HEK293 (cell line): ENCODE results near the gene MADCAM1.
A peak's percentile ranks its signal among the peaks of the same experiment; 100 is the strongest.

ENCODE experiments used
- BCL11A ChIP-seq: fragments of 450-650 bp; formaldehyde crosslinking; IDR thresholded peaks from 2 replicates; pipeline ENCODE4 v1.5.1; 2016; ENCODE audit warnings: low read depth, missing biosample characterization, missing genetic modification characterization
- KLF9 ChIP-seq: fragments of 450-650 bp; formaldehyde crosslinking; IDR thresholded peaks from 2 replicates; pipeline ENCODE4 v1.5.1; 2016; ENCODE audit warnings: missing biosample characterization, missing genetic modification characterization, low read depth
- MZF1 ChIP-seq: fragments of 450-650 bp; formaldehyde crosslinking; IDR thresholded peaks from 2 replicates; pipeline ENCODE4 v1.5.1; 2017; ENCODE audit warnings: missing biosample characterization, missing genetic modification characterization, borderline replicate concordance
- SP2 ChIP-seq: fragments of 450-650 bp; formaldehyde crosslinking; IDR thresholded peaks from 2 replicates; pipeline ENCODE4 v1.5.1; 2016; ENCODE audit warnings: missing biosample characterization, missing genetic modification characterization
- TCF7L2 ChIP-seq: IDR thresholded peaks from 2 replicates; pipeline ENCODE4 v1.6.1; 2011; ENCODE audit warnings: low read depth, mild to moderate bottlenecking, inconsistent platforms, low read length, moderate library complexity, borderline replicate concordance
- ZBTB17 ChIP-seq: fragments of 450-650 bp; formaldehyde crosslinking; IDR thresholded peaks from 2 replicates; pipeline ENCODE4 v1.5.1; 2016; ENCODE audit warnings: missing biosample characterization, missing genetic modification characterization
- ZNF112 ChIP-seq: fragments of 450-650 bp; formaldehyde crosslinking; IDR thresholded peaks from 2 replicates; pipeline ENCODE4 v1.5.0; 2017; ENCODE audit warnings: missing biosample characterization, missing genetic modification characterization
- ZNF155 ChIP-seq: fragments of 450-650 bp; formaldehyde crosslinking; IDR thresholded peaks from 2 replicates; pipeline ENCODE4 v1.5.1; 2016; ENCODE audit warnings: missing biosample characterization, missing genetic modification characterization
- ZNF202 ChIP-seq: fragments of 450-650 bp; formaldehyde crosslinking; IDR thresholded peaks from 2 replicates; pipeline ENCODE4 v1.5.1; 2016; ENCODE audit warnings: missing biosample characterization, missing genetic modification characterization, borderline replicate concordance
- ZNF274 ChIP-seq, 2 experiments: fragments of 200-500 bp in 1 of 2; fragments of 450-650 bp in 1 of 2; sonication (Bioruptor generic) in 1 of 2; formaldehyde crosslinking in 1 of 2; IDR thresholded peaks; 2 replicates each; pipeline versions ENCODE4 v1.5.1 to v1.6.1; 2014 to 2016; ENCODE audit warnings: borderline replicate concordance in 1 of 2, inconsistent platforms in 1 of 2, low read length in 1 of 2, missing biosample characterization in 1 of 2, missing genetic modification characterization in 1 of 2
- ZNF335 ChIP-seq: fragments of 450-650 bp; formaldehyde crosslinking; conservative IDR thresholded peaks from 2 replicates; pipeline ENCODE4 v1.5.1; 2016; ENCODE audit warnings: missing biosample characterization, missing genetic modification characterization
- ZNF366 ChIP-seq: fragments of 450-650 bp; formaldehyde crosslinking; conservative IDR thresholded peaks from 2 replicates; pipeline ENCODE4 v1.5.1; 2016; ENCODE audit warnings: missing biosample characterization, missing genetic modification characterization
- ZNF37A ChIP-seq: fragments of 450-650 bp; IDR thresholded peaks from 2 replicates; pipeline ENCODE4 v1.5.1; 2018; ENCODE audit warnings: missing biosample characterization, missing genetic modification characterization
- ZNF416 ChIP-seq: fragments of 450-650 bp; formaldehyde crosslinking; IDR thresholded peaks from 2 replicates; pipeline ENCODE4 v1.5.1; 2016; ENCODE audit warnings: missing biosample characterization, missing genetic modification characterization
- ZNF423 ChIP-seq: fragments of 450-650 bp; formaldehyde crosslinking; IDR thresholded peaks from 2 replicates; pipeline ENCODE4 v1.5.1; 2016; ENCODE audit warnings: missing biosample characterization, missing genetic modification characterization
- ZNF571 ChIP-seq: fragments of 450-650 bp; formaldehyde crosslinking; IDR thresholded peaks from 2 replicates; pipeline ENCODE4 v1.5.0; 2017; ENCODE audit warnings: missing biosample characterization, missing genetic modification characterization
- ZNF585B ChIP-seq: fragments of 450-650 bp; formaldehyde crosslinking; IDR thresholded peaks from 2 replicates; pipeline ENCODE4 v1.5.1; 2016; ENCODE audit warnings: missing biosample characterization, missing genetic modification characterization
- ZNF624 ChIP-seq: fragments of 450-650 bp; formaldehyde crosslinking; IDR thresholded peaks from 2 replicates; pipeline ENCODE4 v1.5.1; 2017; ENCODE audit warnings: missing biosample characterization, missing genetic modification characterization
- ZNF629 ChIP-seq: fragments of 450-650 bp; formaldehyde crosslinking; IDR thresholded peaks from 2 replicates; pipeline ENCODE4 v1.5.1; 2017; ENCODE audit warnings: missing biosample characterization, missing genetic modification characterization
- ZNF707 ChIP-seq: fragments of 450-650 bp; formaldehyde crosslinking; IDR thresholded peaks from 2 replicates; pipeline ENCODE4 v1.5.1; 2016; ENCODE audit warnings: missing biosample characterization, missing genetic modification characterization
- ZNF76 ChIP-seq: fragments of 450-650 bp; formaldehyde crosslinking; IDR thresholded peaks from 2 replicates; pipeline ENCODE4; 2016; ENCODE audit warnings: low read depth, missing biosample characterization, missing genetic modification characterization, borderline replicate concordance
- TF ChIP-seq, protein P1 (sequence below): fragments of 450-650 bp; formaldehyde crosslinking; IDR thresholded peaks from 2 replicates; pipeline ENCODE4 v1.5.1; 2017; ENCODE audit warnings: missing biosample characterization, missing genetic modification characterization
- TF ChIP-seq, protein P2 (sequence below): fragments of 450-650 bp; formaldehyde crosslinking; IDR thresholded peaks from 2 replicates; pipeline ENCODE4 v1.5.1; 2016; ENCODE audit warnings: missing biosample characterization, missing genetic modification characterization
- TF ChIP-seq, protein P3 (sequence below): fragments of 450-650 bp; formaldehyde crosslinking; IDR thresholded peaks from 2 replicates; pipeline ENCODE4 v1.5.1; 2016; ENCODE audit warnings: missing biosample characterization, missing genetic modification characterization
- TF ChIP-seq, protein P4 (sequence below): fragments of 450-650 bp; formaldehyde crosslinking; IDR thresholded peaks from 2 replicates; pipeline ENCODE4 v1.5.1; 2016; ENCODE audit warnings: missing biosample characterization, missing genetic modification characterization
- TF ChIP-seq, protein P5 (sequence below): fragments of 450-650 bp; formaldehyde crosslinking; IDR thresholded peaks from 2 replicates; pipeline ENCODE4 v1.5.1; 2016; ENCODE audit warnings: missing biosample characterization, missing genetic modification characterization
- TF ChIP-seq, protein P6 (sequence below): fragments of 450-650 bp; formaldehyde crosslinking; IDR thresholded peaks from 2 replicates; pipeline ENCODE4 v1.5.1; 2016; ENCODE audit warnings: missing biosample characterization, missing genetic modification characterization

Gene MADCAM1

DNA sequence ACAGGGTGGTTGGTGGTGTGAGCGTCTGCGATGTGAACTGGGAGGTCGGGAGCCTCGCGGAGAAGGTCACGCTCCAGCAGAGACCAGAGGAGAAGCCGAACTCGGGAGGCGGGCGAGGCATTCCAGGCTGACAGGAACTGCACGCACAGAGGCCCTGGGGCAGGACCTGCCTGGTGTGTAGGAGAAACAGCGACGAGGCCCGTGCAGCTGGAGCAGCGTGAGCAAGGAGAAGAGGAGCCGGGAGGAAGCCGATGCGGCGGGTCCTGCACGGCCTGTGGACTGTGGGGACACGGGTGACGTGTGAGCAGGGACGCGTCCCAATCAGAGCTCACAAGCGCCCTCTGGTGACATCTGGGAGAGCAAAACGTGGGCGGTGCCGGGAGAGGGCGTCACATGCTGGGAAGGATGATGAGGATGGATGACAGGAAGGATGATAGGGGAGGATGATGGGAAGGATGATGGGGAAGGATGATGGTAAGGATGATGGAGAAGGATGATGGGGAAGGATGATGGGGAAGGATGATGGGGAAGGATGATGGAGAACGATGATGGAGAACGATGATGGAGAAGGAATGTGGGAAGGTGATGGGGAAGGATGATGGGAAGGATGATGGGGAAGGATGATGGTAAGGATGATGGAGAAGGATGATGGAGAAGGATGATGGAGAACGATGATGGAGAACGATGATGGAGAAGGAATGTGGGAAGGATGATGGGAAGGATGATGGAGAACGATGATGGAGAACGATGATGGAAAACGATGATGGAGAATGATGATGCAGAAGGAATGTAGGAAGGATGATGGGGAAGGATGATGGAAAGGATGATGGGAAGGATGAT, 16.1 kb upstream of the MADCAM1 start (continued):
- TF ChIP-seq ZNF629 (tag by site-specific recombination) (peak; percentile 82), ZNF37A (tag by site-specific recombination) (no peak), ZNF112 (tag by site-specific recombination) (no peak), ZNF707 (tag by site-specific recombination) (0 out of 2 replicates have a peak, but pooled peaks have one; percentile 32), ZNF423 (tag by site-specific recombination) (no peak), ZNF571 (no peak), BCL11A (no peak), ZNF624 (tag by site-specific recombination) (no peak), ZNF585B (tag by site-specific recombination) (no peak), ZNF202 (tag by site-specific recombination) (no peak), ZNF155 (tag by site-specific recombination) (no peak), ZNF366 (tag by site-specific recombination) (peak; percentile 82), ZBTB17 (tag by site-specific recombination) (peak; percentile 82), KLF9 (tag by site-specific recombination) (peak; percentile 88), MZF1 (tag by site-specific recombination) (no peak), ZNF274 (IDR thresholded peaks at IDR 0.05; ENCODE audit: low read length) (no peak), ZNF274 (tag by site-specific recombination; IDR thresholded peaks at IDR 0.05; ENCODE audit: borderline replicate concordance) (no peak), ZNF76 (tag by site-specific recombination) (peak; percentile 78), SP2 (0 out of 2 replicates have a peak, but pooled peaks have one; percentile 16), ZNF335 (tag by site-specific recombination) (no peak), ZNF416 (tag by site-specific recombination) (no peak), TCF7L2 (no peak)
- TF ChIP-seq, protein P1, sequence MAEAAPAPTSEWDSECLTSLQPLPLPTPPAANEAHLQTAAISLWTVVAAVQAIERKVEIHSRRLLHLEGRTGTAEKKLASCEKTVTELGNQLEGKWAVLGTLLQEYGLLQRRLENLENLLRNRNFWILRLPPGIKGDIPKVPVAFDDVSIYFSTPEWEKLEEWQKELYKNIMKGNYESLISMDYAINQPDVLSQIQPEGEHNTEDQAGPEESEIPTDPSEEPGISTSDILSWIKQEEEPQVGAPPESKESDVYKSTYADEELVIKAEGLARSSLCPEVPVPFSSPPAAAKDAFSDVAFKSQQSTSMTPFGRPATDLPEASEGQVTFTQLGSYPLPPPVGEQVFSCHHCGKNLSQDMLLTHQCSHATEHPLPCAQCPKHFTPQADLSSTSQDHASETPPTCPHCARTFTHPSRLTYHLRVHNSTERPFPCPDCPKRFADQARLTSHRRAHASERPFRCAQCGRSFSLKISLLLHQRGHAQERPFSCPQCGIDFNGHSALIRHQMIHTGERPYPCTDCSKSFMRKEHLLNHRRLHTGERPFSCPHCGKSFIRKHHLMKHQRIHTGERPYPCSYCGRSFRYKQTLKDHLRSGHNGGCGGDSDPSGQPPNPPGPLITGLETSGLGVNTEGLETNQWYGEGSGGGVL: no peak
- TF ChIP-seq, protein P2, sequence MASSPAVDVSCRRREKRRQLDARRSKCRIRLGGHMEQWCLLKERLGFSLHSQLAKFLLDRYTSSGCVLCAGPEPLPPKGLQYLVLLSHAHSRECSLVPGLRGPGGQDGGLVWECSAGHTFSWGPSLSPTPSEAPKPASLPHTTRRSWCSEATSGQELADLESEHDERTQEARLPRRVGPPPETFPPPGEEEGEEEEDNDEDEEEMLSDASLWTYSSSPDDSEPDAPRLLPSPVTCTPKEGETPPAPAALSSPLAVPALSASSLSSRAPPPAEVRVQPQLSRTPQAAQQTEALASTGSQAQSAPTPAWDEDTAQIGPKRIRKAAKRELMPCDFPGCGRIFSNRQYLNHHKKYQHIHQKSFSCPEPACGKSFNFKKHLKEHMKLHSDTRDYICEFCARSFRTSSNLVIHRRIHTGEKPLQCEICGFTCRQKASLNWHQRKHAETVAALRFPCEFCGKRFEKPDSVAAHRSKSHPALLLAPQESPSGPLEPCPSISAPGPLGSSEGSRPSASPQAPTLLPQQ (tag by site-specific recombination): no peak
- TF ChIP-seq, protein P3, sequence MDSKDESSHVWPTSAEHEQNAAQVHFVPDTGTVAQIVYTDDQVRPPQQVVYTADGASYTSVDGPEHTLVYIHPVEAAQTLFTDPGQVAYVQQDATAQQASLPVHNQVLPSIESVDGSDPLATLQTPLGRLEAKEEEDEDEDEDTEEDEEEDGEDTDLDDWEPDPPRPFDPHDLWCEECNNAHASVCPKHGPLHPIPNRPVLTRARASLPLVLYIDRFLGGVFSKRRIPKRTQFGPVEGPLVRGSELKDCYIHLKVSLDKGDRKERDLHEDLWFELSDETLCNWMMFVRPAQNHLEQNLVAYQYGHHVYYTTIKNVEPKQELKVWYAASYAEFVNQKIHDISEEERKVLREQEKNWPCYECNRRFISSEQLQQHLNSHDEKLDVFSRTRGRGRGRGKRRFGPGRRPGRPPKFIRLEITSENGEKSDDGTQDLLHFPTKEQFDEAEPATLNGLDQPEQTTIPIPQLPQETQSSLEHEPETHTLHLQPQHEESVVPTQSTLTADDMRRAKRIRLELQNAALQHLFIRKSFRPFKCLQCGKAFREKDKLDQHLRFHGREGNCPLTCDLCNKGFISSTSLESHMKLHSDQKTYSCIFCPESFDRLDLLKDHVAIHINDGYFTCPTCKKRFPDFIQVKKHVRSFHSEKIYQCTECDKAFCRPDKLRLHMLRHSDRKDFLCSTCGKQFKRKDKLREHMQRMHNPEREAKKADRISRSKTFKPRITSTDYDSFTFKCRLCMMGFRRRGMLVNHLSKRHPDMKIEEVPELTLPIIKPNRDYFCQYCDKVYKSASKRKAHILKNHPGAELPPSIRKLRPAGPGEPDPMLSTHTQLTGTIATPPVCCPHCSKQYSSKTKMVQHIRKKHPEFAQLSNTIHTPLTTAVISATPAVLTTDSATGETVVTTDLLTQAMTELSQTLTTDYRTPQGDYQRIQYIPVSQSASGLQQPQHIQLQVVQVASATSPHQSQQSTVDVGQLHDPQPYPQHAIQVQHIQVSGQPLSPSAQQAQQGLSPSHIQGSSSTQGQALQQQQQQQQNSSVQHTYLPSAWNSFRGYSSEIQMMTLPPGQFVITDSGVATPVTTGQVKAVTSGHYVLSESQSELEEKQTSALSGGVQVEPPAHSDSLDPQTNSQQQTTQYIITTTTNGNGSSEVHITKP (tag by site-specific recombination): no peak
- TF ChIP-seq, protein P4, sequence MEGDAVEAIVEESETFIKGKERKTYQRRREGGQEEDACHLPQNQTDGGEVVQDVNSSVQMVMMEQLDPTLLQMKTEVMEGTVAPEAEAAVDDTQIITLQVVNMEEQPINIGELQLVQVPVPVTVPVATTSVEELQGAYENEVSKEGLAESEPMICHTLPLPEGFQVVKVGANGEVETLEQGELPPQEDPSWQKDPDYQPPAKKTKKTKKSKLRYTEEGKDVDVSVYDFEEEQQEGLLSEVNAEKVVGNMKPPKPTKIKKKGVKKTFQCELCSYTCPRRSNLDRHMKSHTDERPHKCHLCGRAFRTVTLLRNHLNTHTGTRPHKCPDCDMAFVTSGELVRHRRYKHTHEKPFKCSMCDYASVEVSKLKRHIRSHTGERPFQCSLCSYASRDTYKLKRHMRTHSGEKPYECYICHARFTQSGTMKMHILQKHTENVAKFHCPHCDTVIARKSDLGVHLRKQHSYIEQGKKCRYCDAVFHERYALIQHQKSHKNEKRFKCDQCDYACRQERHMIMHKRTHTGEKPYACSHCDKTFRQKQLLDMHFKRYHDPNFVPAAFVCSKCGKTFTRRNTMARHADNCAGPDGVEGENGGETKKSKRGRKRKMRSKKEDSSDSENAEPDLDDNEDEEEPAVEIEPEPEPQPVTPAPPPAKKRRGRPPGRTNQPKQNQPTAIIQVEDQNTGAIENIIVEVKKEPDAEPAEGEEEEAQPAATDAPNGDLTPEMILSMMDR (tag by site-specific recombination): peak; percentile 58; the same call in 1 of the 2 replicates
- TF ChIP-seq, protein P5, sequence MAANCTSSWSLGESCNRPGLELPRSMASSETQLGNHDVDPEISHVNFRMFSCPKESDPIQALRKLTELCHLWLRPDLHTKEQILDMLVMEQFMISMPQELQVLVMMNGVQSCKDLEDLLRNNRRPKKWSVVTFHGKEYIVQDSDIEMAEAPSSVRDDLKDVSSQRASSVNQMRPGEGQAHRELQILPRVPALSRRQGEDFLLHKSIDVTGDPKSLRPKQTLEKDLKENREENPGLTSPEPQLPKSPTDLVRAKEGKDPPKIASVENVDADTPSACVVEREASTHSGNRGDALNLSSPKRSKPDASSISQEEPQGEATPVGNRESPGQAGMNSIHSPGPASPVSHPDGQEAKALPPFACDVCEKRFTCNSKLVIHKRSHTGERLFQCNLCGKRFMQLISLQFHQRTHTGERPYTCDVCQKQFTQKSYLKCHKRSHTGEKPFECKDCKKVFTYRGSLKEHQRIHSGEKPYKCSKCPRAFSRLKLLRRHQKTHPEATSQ (tag by site-specific recombination): no peak
- TF ChIP-seq, protein P6, sequence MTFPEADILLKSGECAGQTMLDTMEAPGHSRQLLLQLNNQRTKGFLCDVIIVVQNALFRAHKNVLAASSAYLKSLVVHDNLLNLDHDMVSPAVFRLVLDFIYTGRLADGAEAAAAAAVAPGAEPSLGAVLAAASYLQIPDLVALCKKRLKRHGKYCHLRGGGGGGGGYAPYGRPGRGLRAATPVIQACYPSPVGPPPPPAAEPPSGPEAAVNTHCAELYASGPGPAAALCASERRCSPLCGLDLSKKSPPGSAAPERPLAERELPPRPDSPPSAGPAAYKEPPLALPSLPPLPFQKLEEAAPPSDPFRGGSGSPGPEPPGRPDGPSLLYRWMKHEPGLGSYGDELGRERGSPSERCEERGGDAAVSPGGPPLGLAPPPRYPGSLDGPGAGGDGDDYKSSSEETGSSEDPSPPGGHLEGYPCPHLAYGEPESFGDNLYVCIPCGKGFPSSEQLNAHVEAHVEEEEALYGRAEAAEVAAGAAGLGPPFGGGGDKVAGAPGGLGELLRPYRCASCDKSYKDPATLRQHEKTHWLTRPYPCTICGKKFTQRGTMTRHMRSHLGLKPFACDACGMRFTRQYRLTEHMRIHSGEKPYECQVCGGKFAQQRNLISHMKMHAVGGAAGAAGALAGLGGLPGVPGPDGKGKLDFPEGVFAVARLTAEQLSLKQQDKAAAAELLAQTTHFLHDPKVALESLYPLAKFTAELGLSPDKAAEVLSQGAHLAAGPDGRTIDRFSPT (tag by site-specific recombination): no peak
